CD14-positive monocyte (primary cell): ENCODE data around the gene IFT122. TPM values are rescaled to one million over a fixed set of nuclear protein-coding genes. Genes with fewer than 3 reads are reported as not detected.

ENCODE experiments used
- DNase-seq, 3 donors: peaks; one replicate each; pipeline ENCODE4 v3.0.0-alpha.2; 2011 to 2022
- H2AFZ ChIP-seq: 2 replicates; pipeline ENCODE4 v1.6.0; 2012; ENCODE audit warnings: mild to moderate bottlenecking, low read depth, low read length, inconsistent platforms; ENCODE audit not compliant: insufficient read depth, poor library complexity, severe bottlenecking
- H3K27ac ChIP-seq, 2 donors: 1 replicate in 1 of 2; 2 replicates in 1 of 2; pipeline ENCODE4 v1.5.1; 2012 to 2013; ENCODE audit warnings: low read length in 2 of 2, control low read depth in 1 of 2, inconsistent platforms in 1 of 2, low read depth in 1 of 2, mild to moderate bottlenecking in 1 of 2
- H3K27me3 ChIP-seq, 2 donors: one replicate each; pipeline versions ENCODE4 v1.6.0 to v1.6.1; 2011 to 2013; ENCODE audit warnings: low read length in 2 of 2; ENCODE audit not compliant: control insufficient read depth in 2 of 2, insufficient read depth in 2 of 2
- H3K36me3 ChIP-seq, 2 donors: replicated peaks in 1 of 2; 1 replicate in 1 of 2; 2 replicates in 1 of 2; pipeline versions ENCODE4 v1.5.1 to v1.6.1; 2012 to 2013; ENCODE audit warnings: low read length in 2 of 2, control low read depth in 1 of 2, inconsistent platforms in 1 of 2, mild to moderate bottlenecking in 1 of 2; ENCODE audit not compliant: insufficient read depth in 2 of 2, control insufficient read depth in 1 of 2
- H3K4me1 ChIP-seq, 2 donors: 1 replicate in 1 of 2; 2 replicates in 1 of 2; pipeline versions ENCODE4 v1.5.1 to v1.6.1; 2012 to 2013; ENCODE audit warnings: low read length in 2 of 2, control low read depth in 1 of 2, inconsistent platforms in 1 of 2, mild to moderate bottlenecking in 1 of 2, moderate library complexity in 1 of 2; ENCODE audit not compliant: insufficient read depth in 2 of 2, control insufficient read depth in 1 of 2
- H3K4me2 ChIP-seq: replicated peaks from 2 replicates; pipeline ENCODE3; 2012; ENCODE audit warnings: low read length, moderate library complexity, mild to moderate bottlenecking; ENCODE audit not compliant: poor library complexity, severe bottlenecking; ENCODE audit errors: extremely low read depth
- H3K4me3 ChIP-seq, 3 experiments: fragments of 200-600 bp in 1 of 3; sonication (generic) in 1 of 3; replicated peaks in 1 of 3; 1 replicate in 2 of 3; 2 replicates in 1 of 3; pipeline ENCODE4 v1.5.1; 2011 to 2013; ENCODE audit warnings: low read length in 3 of 3, mild to moderate bottlenecking in 3 of 3, control low read depth in 2 of 3, low read depth in 2 of 3, inconsistent platforms in 1 of 3, moderate library complexity in 1 of 3
- H3K79me2 ChIP-seq: 2 replicates; pipeline ENCODE4 v1.6.0; 2012; ENCODE audit warnings: mild to moderate bottlenecking, control low read depth, inconsistent platforms, low read length, moderate library complexity; ENCODE audit not compliant: insufficient read depth
- H3K9ac ChIP-seq: 2 replicates; pipeline ENCODE4 v1.6.0; 2017; ENCODE audit warnings: low read length, mild to moderate bottlenecking; ENCODE audit not compliant: insufficient read depth, poor library complexity, severe bottlenecking
- H3K9me3 ChIP-seq, 2 donors: replicated peaks in 1 of 2; 1 replicate in 1 of 2; 2 replicates in 1 of 2; pipeline versions ENCODE4 v1.5.1 to v1.6.1; 2012 to 2013; ENCODE audit warnings: low read length in 2 of 2, control low read depth in 1 of 2; ENCODE audit not compliant: control insufficient read depth in 1 of 2, insufficient read depth in 1 of 2
- H4K20me1 ChIP-seq: 2 replicates; pipeline ENCODE4 v1.6.0; 2012; ENCODE audit warnings: mild to moderate bottlenecking, low read length, control low read depth, moderate library complexity; ENCODE audit not compliant: insufficient read depth
- H3K27ac Mint-ChIP-seq, 7 donors: one replicate each; pipeline ENCODE4 v1.8.0; 2020; ENCODE audit warnings: mild to moderate bottlenecking in 7 of 7, mixed read lengths in 7 of 7, moderate library complexity in 6 of 7, inconsistent platforms in 2 of 7
- H3K27me3 Mint-ChIP-seq, 3 donors: one replicate each; pipeline ENCODE4 v1.8.0; 2021 to 2022; ENCODE audit warnings: low read depth in 3 of 3, mild to moderate bottlenecking in 3 of 3, mixed read lengths in 3 of 3, moderate library complexity in 3 of 3, inconsistent platforms in 1 of 3
- H3K36me3 Mint-ChIP-seq, 2 donors: one replicate each; pipeline ENCODE4 v1.8.0; 2020; ENCODE audit warnings: mixed read lengths in 2 of 2, inconsistent platforms in 1 of 2, mild to moderate bottlenecking in 1 of 2
- H3K4me1 Mint-ChIP-seq: one replicate; pipeline ENCODE4 v1.8.0; 2020; ENCODE audit warnings: mild to moderate bottlenecking, mixed read lengths
- H3K4me3 Mint-ChIP-seq, 2 donors: one replicate each; pipeline ENCODE4 v1.8.0; 2020; ENCODE audit warnings: mild to moderate bottlenecking in 2 of 2, mixed read lengths in 2 of 2, moderate library complexity in 1 of 2
- H3K9me3 Mint-ChIP-seq, 7 donors: one replicate each; pipeline ENCODE4 v1.8.0; 2020 to 2022; ENCODE audit warnings: mixed read lengths in 7 of 7, mild to moderate bottlenecking in 6 of 7, moderate library complexity in 6 of 7, inconsistent platforms in 2 of 7
- CTCF ChIP-seq: fragments of 200-600 bp; IDR thresholded peaks from one replicate; pipeline ENCODE4 v1.8.0; 2022; ENCODE audit warnings: antibody characterized with exemption, mild to moderate bottlenecking
- WGBS: methylation state at CpG from one replicate; pipeline ENCODE4 v1.1.5; 2013; ENCODE audit warnings: missing lambda C conversion rate; ENCODE audit not compliant: insufficient coverage; 5-methylcytosine and 5-hydroxymethylcytosine counted together
- intact Hi-C, 2 donors: fragments of 100-400 bp; cut with micrococcal nuclease; formaldehyde crosslinking; loops; one replicate each; pipeline versions ENCODE4 v1.15.0 to v1.15.1; 2023
- polyA plus RNA-seq, 3 donors: library from polyadenylated mRNA; depleted of rRNA in 1 of 3; unstranded in 2 of 3; stranded (reverse) in 1 of 3; fragments of 300-500 nt in 2 of 3; fragments of >200 nt in 1 of 3; fragmentation: Illumina TruSeq in 2 of 3; gene quantifications; 1 replicate in 2 of 3; 2 replicates in 1 of 3; pipeline ENCODE4 v1.2.3, GENCODE V29; 2012 to 2021

IFT122 gene
- polyA plus RNA-seq, 3 donors = 3.3 to 12.2 (median 3.6) TPM

- no peaks in the 10 kb centered on the region for H3K4me1 ChIP-seq
- intact Hi-C loops = no loop called here
- peak overlapping the region in 1 of 7 donors; percentile 33 for H3K27ac Mint-ChIP-seq
- no peaks in the 10 kb centered on the region for H3K9me3 ChIP-seq
- no peaks in the 10 kb centered on the region for H3K9me3 Mint-ChIP-seq
- no peak overlapping the region for H3K4me2 ChIP-seq
- H3K27me3 ChIP-seq = no peaks in the 10 kb centered on the region
- WGBS = 95% methylated on average over 19 of the region's 19 CpGs
- H3K36me3 ChIP-seq = peaks cover 98 to 99% of the 10 kb centered on the region in 2 donors
- peaks cover 71 to 85% of the 10 kb centered on the region in 2 donors for H3K36me3 Mint-ChIP-seq
- no peaks in the 10 kb centered on the region for H3K79me2 ChIP-seq
- no peak overlapping the region for H3K9ac ChIP-seq
- no peak for DNase-seq
- peaks cover 3% of the 10 kb centered on the region for H3K4me1 Mint-ChIP-seq
- H3K4me3 Mint-ChIP-seq = no peak overlapping the region
- no peaks in the 10 kb centered on the region for H4K20me1 ChIP-seq
- peaks cover 0 to 2% (median 0%) of the 10 kb centered on the region in 3 donors for H3K27me3 Mint-ChIP-seq
- H3K27ac ChIP-seq = no peak overlapping the region
- H2AFZ ChIP-seq = no peak overlapping the region
- TF ChIP-seq CTCF = no peak
- no peak overlapping the region for H3K4me3 ChIP-seq
Measured at GRCh38 chr3:129562803-129563202, 122.8 kb downstream of the IFT122 start.

- H3K4me2 ChIP-seq = no peak overlapping the region
- no peak for DNase-seq
- H3K79me2 ChIP-seq = no peaks in the 10 kb centered on the region
- 99% methylated on average over 12 of the region's 12 CpGs for WGBS
- Mint-ChIP-seq H3K36me3 (peaks cover 70 to 84% of the 10 kb centered on the region in 2 donors), H3K4me3 (no peak overlapping the region), H3K9me3 (no peaks in the 10 kb centered on the region), H3K4me1 (peaks cover 3% of the 10 kb centered on the region), H3K27me3 (peaks cover 0 to 2% (median 0%) of the 10 kb centered on the region in 3 donors), H3K27ac (peak overlapping the region in 2 of 7 donors; percentile 21 to 36)
- H3K4me3 ChIP-seq = no peak overlapping the region
- H3K9ac ChIP-seq = no peak overlapping the region
- H3K9me3 ChIP-seq = no peaks in the 10 kb centered on the region
- peaks cover 98 to 99% of the 10 kb centered on the region in 2 donors for H3K36me3 ChIP-seq
- no peaks in the 10 kb centered on the region for H4K20me1 ChIP-seq
- no peak overlapping the region for H3K27ac ChIP-seq
- no peak overlapping the region for H2AFZ ChIP-seq
- no peaks in the 10 kb centered on the region for H3K4me1 ChIP-seq
- H3K27me3 ChIP-seq = no peaks in the 10 kb centered on the region
- intact Hi-C loops = no loop called here
- TF ChIP-seq CTCF = no peak
Measured at GRCh38 chr3:129563332-129563731, 123.3 kb downstream of the IFT122 start.
